ENCODE measurements around the gene MCL1.

MCL1 gene

DNA sequence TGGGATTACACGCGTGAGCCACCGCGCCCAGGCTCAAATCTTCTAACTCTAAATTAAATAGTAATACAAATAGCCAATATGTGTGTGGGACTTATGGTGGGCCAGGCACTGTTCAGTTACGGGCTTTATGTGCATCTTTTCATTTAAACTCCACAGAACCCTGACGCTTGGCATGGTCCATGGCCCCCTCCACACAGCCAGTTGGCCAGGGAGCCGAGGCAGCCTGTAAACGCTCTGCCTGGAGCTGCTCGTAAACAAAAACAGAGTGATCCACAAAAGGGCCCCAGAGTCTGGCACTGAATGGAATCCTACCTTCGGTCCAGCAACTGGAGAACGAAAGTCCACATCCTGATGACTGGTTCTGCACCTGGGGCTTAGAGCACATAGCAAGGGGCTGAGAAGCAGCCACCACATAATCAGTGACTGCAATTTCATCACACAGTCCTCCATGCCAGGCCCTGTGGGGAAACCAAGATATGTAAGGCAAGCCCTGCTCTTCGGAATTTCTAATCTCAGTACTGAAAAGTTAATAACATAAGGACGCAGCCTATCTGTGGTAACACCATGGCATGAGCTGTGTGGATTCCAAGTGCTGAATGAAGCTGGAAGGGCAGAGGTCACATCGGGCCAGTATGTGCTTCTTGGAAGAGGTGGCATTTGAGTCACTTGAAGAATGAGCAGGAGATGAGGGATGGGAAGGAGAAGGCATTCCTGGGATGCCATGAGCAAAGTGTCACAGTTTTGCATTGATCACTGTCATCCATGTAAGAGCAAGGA is 43.7 kb downstream of the MCL1 start:
- no peak for DNase-seq

DNA sequence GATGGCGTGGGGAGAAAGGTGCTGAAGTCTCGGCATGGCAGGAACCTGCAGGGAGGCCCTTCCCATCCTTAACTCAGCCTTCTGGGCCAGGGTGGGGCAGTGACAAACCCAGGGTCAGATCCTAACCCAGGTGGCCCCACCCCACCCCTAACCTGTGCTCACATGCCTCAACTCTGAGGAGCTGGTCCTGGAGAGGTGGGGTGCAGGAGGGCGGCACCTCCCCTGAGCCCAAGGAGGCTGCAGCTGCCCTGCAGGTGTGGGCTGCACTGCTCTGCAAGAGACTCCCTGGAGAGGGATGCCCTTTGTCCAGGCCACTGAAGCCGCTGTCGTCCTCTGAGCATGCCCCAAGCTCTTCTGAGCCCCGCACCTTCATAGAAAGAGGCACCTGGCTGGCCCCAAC is 45.4 kb downstream of the MCL1 start:
- DNase-seq: no peak

DNA sequence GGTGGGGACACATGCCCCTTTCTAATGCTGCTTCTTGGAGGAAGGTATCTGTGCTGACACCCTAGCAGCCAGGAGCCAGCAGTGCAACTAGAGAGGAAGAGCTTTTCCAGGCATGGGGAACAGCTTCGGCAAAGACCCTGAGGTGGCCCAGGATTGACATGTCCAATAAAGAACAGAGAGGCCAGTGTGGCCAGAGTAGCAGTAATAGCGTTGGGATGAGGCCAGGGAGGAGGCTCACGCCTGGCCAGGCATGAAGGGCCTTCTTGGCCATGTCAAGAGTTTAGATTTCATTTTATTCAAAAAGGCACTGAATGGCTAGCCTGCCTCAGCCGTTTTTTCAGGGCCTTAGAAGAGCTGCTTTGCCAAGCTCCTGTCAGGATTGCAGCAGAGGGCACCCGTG is 46.5 kb downstream of the MCL1 start:
- DNase-seq: no peak

DNA sequence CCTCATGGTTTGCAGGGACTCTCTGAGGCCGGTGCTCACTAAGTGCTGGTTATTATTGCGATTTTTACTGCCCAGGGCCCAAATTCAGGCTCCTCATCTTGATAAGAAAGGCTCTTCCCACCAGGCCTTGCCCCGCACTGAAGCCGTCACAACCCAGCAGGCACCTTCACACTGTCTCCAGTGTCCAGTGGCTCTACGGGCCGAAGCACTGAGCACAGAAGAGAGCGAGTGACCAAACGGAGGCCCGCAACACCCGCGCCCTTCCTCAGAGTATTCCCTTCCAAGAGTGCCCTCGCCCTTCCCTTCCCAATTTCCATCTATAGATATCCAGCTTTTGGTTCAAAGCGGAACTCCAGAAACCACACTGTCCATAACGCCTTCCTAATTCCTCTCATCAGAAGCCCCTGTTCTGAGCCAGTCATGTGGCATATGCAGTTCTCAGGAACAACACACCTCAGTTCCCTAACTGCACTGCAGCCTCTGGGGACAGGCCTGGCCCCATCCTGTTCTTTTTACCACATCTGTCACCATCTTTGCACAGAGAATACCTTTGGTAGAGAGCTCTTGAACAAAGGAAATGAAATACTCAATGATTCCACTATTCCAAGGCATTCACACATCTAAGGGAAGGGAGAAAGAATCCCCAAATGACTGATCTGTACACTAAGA is 48.8 kb downstream of the MCL1 start:
- peak; percentile 79 for DNase-seq

DNA sequence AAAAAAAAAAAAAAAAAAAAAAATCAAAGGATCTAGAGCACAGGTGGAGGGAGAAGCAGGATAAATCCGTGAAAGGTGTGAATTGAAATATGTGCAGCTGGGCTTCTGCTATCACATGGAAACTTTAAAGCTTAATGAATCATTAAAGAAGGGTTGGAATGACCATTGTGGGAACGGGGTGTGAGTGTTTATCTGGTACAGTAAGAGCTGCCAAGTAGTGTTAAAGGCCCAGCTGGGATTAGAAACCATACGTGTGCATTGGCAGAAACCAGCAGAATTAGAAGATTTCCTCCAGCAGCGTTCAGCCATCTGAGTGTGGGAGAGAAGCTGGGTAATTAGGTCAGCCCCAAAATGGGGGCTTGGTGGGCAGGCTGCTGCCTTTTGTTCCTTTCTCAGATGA is 50.4 kb downstream of the MCL1 start:
- no peak for DNase-seq

DNA sequence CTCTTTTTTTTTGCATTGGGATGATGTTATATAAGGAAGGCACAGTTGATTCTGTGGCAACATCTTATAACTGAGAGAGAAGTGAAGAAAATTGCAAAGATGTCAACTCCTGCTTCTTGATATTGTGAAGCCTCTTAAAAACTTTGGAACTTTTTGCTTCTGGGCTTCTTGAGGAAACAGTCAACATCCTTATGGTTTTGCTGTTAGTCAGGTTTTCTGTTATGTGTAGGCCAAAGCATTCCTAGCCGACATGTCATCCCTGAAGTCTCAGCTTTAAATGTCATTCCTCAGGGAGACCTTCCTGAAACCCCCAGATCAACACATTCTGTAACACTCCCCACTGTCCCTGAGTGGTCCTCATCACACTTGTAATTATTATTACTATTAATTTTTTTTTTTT is 51.2 kb downstream of the MCL1 start:
- DNase-seq: no peak

DNA sequence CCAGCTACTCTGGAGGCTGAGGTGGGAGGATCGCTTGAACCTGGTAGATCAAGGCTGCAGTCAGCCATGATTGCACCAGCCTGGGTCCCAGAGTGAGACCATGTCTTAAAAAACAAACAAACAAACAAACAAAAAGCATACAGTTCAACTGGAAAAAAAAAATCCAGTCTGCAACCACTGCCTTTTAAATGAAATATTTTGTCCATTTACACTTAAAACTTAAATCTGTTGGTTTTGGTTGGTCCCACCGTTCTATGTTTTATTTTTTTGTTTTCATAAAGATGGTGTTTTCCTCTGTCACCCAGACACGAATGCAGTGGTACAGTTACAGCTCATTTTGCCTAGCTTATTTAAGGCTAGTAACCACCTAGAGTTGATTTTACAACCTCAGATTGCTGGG is 54.1 kb downstream of the MCL1 start:
- DNase-seq: no peak
